Measurements from ENCODE around the gene JPT2.

JPT2 gene

DNA sequence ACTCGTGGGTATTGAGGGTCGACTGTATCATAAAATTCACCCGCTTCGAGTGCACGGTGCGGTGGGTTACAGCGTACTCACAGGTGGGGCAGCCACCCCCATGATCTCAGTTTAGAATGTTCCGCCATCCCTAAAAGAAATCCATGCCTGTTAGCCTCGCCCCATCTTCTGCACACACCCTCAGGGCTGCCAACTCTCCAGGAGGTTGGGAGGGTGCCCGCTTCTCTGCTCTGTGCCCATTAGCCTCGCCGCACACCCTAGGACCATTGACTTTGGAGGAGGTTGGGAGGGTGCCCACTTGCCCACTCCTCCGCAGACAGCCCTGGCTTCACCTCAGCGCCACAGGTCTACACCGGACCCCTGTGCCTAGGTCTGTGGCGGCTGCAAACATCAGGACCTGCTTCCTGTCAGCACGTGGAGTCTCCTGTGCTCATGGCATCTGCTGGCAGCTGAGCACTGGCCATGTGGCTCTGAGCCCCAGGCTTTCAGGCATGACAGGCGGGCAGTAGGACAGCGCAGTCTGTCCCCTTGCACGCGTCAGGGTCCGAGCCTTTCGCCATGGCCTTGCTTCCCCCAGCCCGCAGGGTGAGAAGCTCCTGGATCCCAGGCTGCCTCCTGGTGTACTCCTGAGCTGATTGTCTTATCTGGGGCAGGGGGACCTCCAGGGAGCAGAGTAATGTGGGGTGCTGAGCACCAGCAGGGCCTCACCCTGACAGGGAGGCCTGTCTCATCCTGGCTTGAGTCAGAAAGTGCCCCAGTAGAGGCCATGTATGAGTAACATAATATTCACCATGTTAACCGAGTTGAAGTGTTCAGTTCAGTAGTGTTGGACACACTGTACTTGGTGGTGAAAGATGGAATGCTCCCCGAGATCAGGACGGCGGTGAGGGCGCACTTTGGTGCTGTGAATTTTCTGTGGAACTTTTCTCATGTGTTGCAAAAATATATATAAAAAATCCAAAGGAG, 71.4 kb downstream of the JPT2 start:
- Mint-ChIP-seq H3K4me3 (no peak overlapping the region), H3K9me3 (no peaks in the 10 kb centered on the region), H3K27ac (no peak overlapping the region), H3K27me3 (ENCODE audit: low read depth) (no peaks in the 10 kb centered on the region), H3K36me3 (ENCODE audit: low read depth) (peaks cover 8% of the 10 kb centered on the region), H3K4me1 (ENCODE audit: low read depth) (no peaks in the 10 kb centered on the region)
- no peak for DNase-seq (ENCODE audit: low spot score)
